HG02973 (cell line): Measurements from ENCODE around the gene CSF3.
A peak's percentile ranks its signal among the peaks of the same experiment; 100 is the strongest.

Experiments
- ATAC-seq: cut with Tn5 transposase; IDR thresholded peaks from one replicate; pipeline ENCODE4 v1.9.1; 2021; ENCODE audit warnings: moderate library complexity; ENCODE audit not compliant: unreplicated experiment

Gene CSF3

GRCh38 chr17:40015005-40015997, at the start of gene CSF3:
CSF3 (plus strand) TSS chr17:40015440; CDS start chr17:40015475, 35 bp downstream.
- ATAC-seq, result no peak

GRCh38 chr17:39966771-39967170, 48.5 kb upstream of the CSF3 start:
- ATAC-seq, result no peak

- no peak for ATAC-seq
Observed at GRCh38 chr17:39968761-39969160, 46.5 kb upstream of the CSF3 start.

GRCh38 chr17:39969375-39969774, 45.9 kb upstream of the CSF3 start:
- no peak for ATAC-seq

GRCh38 chr17:39970157-39970692, 45.0 kb upstream of the CSF3 start:
- no peak for ATAC-seq

GRCh38 chr17:39971076-39971603, 44.1 kb upstream of the CSF3 start:
- no peak for ATAC-seq

- ATAC-seq, result no peak
Observed at GRCh38 chr17:39972271-39972670, 43.0 kb upstream of the CSF3 start.

GRCh38 chr17:39973496-39973895, 41.7 kb upstream of the CSF3 start:
- no peak for ATAC-seq

GRCh38 chr17:39974433-39974832, 40.8 kb upstream of the CSF3 start:
- ATAC-seq, result no peak

GRCh38 chr17:39975801-39976200, 39.4 kb upstream of the CSF3 start:
- no peak for ATAC-seq

- no peak for ATAC-seq
Observed at GRCh38 chr17:39979016-39979670, 36.1 kb upstream of the CSF3 start.

- peak; percentile 12 for ATAC-seq
Observed at GRCh38 chr17:39979893-39980350, 35.3 kb upstream of the CSF3 start.

GRCh38 chr17:39980351-39981206, 34.7 kb upstream of the CSF3 start, which contains the start of gene PSMD3:
PSMD3 (plus strand) TSS chr17:39980807; CDS start chr17:39980971, 164 bp downstream.
- peak; percentile 88 for ATAC-seq

GRCh38 chr17:39981207-39981741, 34.0 kb upstream of the CSF3 start:
- ATAC-seq, result no peak

GRCh38 chr17:39981766-39982375, 33.4 kb upstream of the CSF3 start:
- ATAC-seq, result no peak

- no peak for ATAC-seq
Observed at GRCh38 chr17:39988206-39988810, 26.9 kb upstream of the CSF3 start.

GRCh38 chr17:39994448-39994847, 20.8 kb upstream of the CSF3 start:
- ATAC-seq, result no peak

GRCh38 chr17:39995438-39995837, 19.8 kb upstream of the CSF3 start:
- no peak for ATAC-seq

- no peak for ATAC-seq
Observed at GRCh38 chr17:39996162-39996561, 19.1 kb upstream of the CSF3 start.
